Measurements from ENCODE around the gene RBM5.

Gene RBM5

DNA sequence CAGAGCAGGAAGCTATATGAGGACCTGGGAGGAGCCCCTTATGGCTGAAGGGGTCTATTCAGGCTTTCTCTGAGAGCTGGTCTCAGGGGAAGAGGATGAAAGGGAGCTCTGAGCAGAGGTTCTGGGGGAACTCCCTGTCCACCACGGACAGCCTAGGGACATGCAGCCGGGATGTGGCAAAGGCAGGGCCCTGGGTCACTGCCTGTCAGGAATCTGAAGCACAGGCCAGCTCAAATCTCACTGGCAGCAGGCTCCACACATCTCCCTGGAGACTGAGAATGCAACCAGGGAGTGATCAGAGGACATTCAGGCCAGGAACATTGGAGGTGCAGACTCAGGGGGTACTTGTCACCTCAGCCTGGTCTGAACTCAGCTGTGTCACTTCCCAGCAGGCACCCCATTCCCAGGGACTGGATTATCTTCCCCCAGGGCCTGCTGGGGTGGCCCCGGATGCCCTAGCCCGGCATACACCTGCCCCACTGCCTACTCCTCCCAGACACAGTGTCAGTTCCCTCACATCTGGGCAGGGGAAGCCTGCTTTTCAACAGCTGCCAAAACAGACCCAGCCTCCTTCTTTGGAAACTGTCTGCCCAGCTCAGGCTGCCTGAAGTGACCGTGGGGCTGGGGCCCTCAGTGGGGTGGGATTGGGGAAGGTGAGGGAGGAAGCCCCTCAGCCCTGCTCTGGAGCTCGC lies 48.1 kb downstream of the RBM5 start:
- FAIRE-seq (no peak), DNase-seq (ENCODE audit: insufficient read length, low spot score) (no peak)
- TF ChIP-seq POU2F2 (IDR thresholded peaks at IDR 0.05; ENCODE audit: low read depth, low read length) = no peak
- no peak for TF ChIP-seq TAF1 (IDR thresholded peaks at IDR 0.05; ENCODE audit: low read depth, low read length)
- TF ChIP-seq POLR2AphosphoS5 (IDR thresholded peaks at IDR 0.05; ENCODE audit: low read depth, low read length) = no peak
- no peak for TF ChIP-seq SPI1 (IDR thresholded peaks at IDR 0.05; ENCODE audit: low read depth, low read length)
- TF ChIP-seq POLR2A (IDR thresholded peaks at IDR 0.05; ENCODE audit: low read depth, low read length) = no peak

DNA sequence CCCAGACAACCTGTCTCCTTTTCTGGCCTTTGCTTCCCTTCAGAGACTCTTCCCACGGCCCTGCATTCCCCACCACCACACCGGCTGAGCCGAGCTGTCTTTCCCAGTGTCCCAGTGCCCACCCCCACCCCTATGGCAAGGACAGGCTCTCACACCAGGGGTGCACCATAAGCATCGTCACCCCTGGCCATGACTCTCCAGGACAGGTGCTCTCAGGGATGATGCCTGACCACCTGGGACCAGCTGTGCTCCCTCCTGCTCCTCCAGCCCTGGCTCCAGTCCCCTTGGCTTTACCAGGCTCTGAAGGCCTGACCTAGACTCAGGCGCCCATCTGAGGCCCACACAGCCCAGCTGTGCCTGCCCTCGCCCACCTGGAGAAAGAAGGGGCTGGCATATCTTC lies 48.8 kb downstream of the RBM5 start:
- no peak for DNase-seq (ENCODE audit: insufficient read length, low spot score)
- FAIRE-seq = no peak
- no peak for TF ChIP-seq POLR2A (IDR thresholded peaks at IDR 0.05; ENCODE audit: low read depth, low read length)
- no peak for TF ChIP-seq TAF1 (IDR thresholded peaks at IDR 0.05; ENCODE audit: low read depth, low read length)
- no peak for TF ChIP-seq POLR2AphosphoS5 (IDR thresholded peaks at IDR 0.05; ENCODE audit: low read depth, low read length)
- no peak for TF ChIP-seq POU2F2 (IDR thresholded peaks at IDR 0.05; ENCODE audit: low read depth, low read length)

DNA sequence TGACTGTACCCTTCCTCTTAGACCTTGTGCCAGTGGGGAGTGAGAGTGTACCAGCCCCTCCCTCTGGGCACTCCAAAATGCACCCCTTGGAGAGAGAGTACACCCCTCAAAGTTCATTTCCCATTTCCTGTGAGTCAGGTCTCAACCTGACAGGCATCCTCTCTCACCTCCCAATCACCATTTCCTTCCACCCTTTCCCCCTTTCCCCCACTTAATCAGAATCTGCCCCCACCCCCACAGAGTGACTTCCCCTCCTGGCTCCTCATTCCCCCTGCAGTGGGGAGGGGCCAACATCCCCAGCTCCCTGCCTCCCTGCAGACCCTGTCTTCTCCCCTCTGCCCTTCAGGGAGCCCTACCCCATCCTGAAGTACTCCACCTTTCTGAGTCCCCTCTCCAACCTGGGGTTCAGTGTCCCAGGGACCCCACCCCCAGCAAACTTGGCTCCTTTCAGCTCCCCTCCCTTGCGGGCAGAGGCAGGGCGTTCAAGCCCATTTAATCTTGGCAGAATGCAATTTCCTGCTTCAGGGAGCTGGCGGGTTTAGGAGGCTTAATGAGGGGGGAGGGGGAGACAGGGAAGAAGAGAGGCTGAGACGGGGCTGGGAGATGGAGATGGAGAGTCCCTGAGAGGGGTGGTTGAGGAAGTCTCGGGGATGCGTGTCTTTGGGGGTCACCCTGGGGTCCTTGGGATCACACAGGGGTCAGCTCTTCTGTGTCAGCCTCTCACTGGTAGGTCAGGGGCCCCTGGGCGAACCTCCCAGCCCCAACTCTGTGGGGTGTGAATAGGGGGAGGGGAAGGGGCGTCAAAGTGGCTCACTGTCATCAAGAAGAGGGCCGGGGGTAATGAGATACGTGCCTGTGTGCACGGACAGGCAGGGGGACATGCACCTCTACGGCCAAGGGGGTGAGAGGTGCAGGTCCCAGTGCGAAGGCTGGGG lies 49.8 kb downstream of the RBM5 start:
- FAIRE-seq (no peak), DNase-seq (ENCODE audit: insufficient read length, low spot score) (no peak)
- TF ChIP-seq POLR2AphosphoS5 (IDR thresholded peaks at IDR 0.05; ENCODE audit: low read depth, low read length) = no peak
- no peak for TF ChIP-seq TAF1 (IDR thresholded peaks at IDR 0.05; ENCODE audit: low read depth, low read length)
- TF ChIP-seq SPI1 (IDR thresholded peaks at IDR 0.05; ENCODE audit: low read depth, low read length) = no peak
- TF ChIP-seq POU2F2 (IDR thresholded peaks at IDR 0.05; ENCODE audit: low read depth, low read length) = no peak
- TF ChIP-seq POLR2A (IDR thresholded peaks at IDR 0.05; ENCODE audit: low read depth, low read length) = no peak
- TF ChIP-seq PAX5 (IDR thresholded peaks at IDR 0.05; ENCODE audit: insufficient read depth, low read length, severe bottlenecking) = no peak

DNA sequence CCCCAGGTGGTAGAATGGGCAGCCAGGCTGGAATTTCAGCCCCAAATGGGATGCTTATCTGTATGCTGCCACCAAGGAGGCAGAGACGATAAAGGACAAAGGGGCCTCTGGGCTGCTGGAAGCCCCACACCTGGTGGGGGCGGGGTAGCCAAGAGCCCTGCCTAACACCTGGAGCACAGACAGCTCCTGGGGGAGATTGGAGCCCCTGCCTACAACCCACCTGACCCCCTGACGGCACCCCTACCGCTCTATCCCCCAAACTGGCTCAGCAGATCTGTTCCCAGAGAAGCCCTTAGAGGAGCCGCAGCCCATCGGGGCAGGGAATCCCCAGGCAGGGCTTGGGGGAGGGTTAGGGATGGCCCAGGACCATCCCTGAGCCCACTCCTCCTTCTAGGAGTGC lies 50.6 kb downstream of the RBM5 start:
- FAIRE-seq (no peak), DNase-seq (ENCODE audit: insufficient read length, low spot score) (no peak)
- TF ChIP-seq PAX5 (IDR thresholded peaks at IDR 0.05; ENCODE audit: insufficient read depth, low read length, severe bottlenecking) (no peak), POLR2A (IDR thresholded peaks at IDR 0.05; ENCODE audit: low read depth, low read length) (no peak), POLR2AphosphoS5 (IDR thresholded peaks at IDR 0.05; ENCODE audit: low read depth, low read length) (no peak), SPI1 (IDR thresholded peaks at IDR 0.05; ENCODE audit: low read depth, low read length) (no peak), POU2F2 (IDR thresholded peaks at IDR 0.05; ENCODE audit: low read depth, low read length) (no peak), TAF1 (IDR thresholded peaks at IDR 0.05; ENCODE audit: low read depth, low read length) (no peak)

DNA sequence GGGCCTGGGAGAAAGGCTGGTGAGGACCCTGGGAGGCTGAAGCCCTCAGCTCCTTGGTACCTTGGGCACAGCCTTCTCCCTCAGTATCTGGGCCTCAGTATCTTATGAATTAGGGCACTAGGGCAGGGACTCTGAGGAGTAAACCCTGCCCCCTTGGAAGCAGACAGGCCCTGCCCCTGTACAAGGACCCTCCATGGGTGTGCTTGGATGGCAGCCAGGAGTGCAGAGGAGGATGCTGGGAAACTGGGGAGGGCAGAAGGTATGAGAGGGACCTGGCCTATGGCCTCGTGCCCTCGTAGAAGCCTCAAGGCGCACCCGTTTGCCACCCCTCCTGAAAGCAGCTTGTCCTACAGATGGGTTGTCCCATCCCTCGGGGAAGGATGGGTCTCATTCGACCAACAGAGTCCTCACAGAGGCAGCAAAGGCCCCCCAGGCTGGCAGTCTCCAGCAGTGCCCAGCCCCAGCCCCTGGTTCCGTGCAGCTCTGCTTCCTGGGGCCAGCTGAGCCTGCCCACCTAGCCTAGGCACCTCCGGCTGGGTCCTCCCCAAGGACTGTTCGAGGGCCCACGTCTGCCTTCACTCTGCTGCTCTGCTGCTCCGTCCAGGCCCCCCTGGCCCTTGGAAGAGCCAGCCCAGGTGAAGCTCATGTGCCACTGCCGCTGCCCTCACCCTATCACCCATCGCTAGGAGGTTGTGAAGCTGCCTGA lies 51.2 kb downstream of the RBM5 start:
- FAIRE-seq = no peak
- TF ChIP-seq POU2F2 (IDR thresholded peaks at IDR 0.05; ENCODE audit: low read depth, low read length) = no peak
- no peak for TF ChIP-seq SPI1 (IDR thresholded peaks at IDR 0.05; ENCODE audit: low read depth, low read length)
- DNase-seq (ENCODE audit: insufficient read length, low spot score) = no peak

DNA sequence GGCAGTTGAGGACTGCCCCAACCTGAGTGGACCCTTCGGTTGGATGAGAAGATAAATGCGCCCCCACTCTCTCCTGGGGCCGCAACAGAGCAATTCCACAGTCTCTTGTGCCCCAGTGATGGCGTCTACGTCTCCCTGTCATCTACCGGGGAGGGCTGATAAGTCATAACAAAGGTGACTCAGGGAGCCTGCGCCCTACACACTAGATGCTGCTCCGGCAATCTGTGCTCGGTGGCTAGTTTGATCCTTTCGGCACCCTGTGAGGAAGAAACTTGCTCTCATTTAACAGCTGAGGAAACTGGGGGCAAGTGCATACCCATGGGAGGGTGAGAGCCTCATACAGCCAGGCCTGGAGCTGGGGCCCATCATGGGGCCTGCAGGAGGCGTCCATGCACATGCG lies 52.3 kb downstream of the RBM5 start:
- TF ChIP-seq PAX5 (IDR thresholded peaks at IDR 0.05; ENCODE audit: insufficient read depth, low read length, severe bottlenecking) = no peak
- no peak for TF ChIP-seq POU2F2 (IDR thresholded peaks at IDR 0.05; ENCODE audit: low read depth, low read length)
- TF ChIP-seq POLR2A (IDR thresholded peaks at IDR 0.05; ENCODE audit: low read depth, low read length) = no peak
- no peak for TF ChIP-seq POLR2AphosphoS5 (IDR thresholded peaks at IDR 0.05; ENCODE audit: low read depth, low read length)
- no peak for TF ChIP-seq TAF1 (IDR thresholded peaks at IDR 0.05; ENCODE audit: low read depth, low read length)
- TF ChIP-seq SPI1 (IDR thresholded peaks at IDR 0.05; ENCODE audit: low read depth, low read length) = no peak
- no peak for DNase-seq (ENCODE audit: insufficient read length, low spot score)
- no peak for FAIRE-seq

DNA sequence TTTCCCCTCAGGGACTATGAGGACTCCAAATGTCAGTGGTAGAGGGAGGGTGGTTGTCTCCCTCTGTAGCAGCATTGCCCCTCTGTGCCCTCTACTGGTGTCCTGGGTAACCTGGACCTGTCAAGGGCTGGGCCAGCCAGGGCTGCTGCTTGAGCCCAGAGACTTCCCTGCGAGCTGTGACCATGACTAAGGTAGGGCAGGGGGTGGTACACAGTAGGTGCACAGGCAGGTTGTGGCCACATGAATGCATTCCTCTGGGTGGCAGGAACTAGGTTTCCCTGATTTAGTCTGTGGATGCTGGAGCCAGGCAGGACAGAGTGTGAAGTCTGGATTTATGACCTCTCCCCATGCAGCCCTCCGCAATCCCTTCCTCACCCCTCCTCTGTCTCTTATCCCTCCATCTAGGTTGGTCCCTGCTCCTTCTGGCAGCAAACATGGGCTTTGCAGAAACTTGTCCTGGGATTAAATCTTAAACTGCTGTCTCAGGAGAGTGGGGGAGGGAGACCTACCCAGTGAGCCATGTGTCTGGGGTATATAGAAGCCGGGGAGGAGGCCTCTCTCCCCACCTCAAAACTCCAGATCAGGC lies 57.7 kb downstream of the RBM5 start:
- TF ChIP-seq SPI1 (IDR thresholded peaks at IDR 0.05; ENCODE audit: low read depth, low read length) = no peak
- TF ChIP-seq POLR2AphosphoS5 (IDR thresholded peaks at IDR 0.05; ENCODE audit: low read depth, low read length) = no peak
- TF ChIP-seq PAX5 (IDR thresholded peaks at IDR 0.05; ENCODE audit: insufficient read depth, low read length, severe bottlenecking) = no peak
- TF ChIP-seq TAF1 (IDR thresholded peaks at IDR 0.05; ENCODE audit: low read depth, low read length) = no peak
- TF ChIP-seq POU2F2 (IDR thresholded peaks at IDR 0.05; ENCODE audit: low read depth, low read length) = no peak
- TF ChIP-seq POLR2A (IDR thresholded peaks at IDR 0.05; ENCODE audit: low read depth, low read length) = no peak
- FAIRE-seq = no peak
- DNase-seq (ENCODE audit: insufficient read length, low spot score) = no peak

DNA sequence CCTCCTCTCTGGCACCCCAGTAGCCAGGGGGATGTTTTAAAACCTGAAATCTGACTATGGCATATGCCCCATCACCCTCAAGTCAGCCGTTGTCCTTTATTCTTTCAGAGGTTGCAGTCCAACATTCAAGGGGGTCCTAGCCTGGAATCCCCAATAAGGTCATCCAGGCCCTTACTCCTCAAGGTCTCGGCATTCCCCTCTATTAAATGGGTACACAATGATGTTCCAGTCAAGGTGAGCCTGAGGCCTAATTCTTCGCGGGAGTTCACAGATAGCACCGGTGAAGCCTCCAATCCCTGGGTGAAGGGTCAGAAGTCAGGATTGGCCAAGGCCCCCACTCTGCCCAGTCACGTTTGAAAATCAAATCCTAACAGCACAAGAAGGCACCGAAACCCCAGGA lies 58.3 kb downstream of the RBM5 start:
- TF ChIP-seq SPI1 (IDR thresholded peaks at IDR 0.05; ENCODE audit: low read depth, low read length) (no peak), POLR2A (IDR thresholded peaks at IDR 0.05; ENCODE audit: low read depth, low read length) (no peak), TAF1 (IDR thresholded peaks at IDR 0.05; ENCODE audit: low read depth, low read length) (no peak), POLR2AphosphoS5 (IDR thresholded peaks at IDR 0.05; ENCODE audit: low read depth, low read length) (no peak), POU2F2 (IDR thresholded peaks at IDR 0.05; ENCODE audit: low read depth, low read length) (no peak), PAX5 (IDR thresholded peaks at IDR 0.05; ENCODE audit: insufficient read depth, low read length, severe bottlenecking) (no peak)
- FAIRE-seq = no peak
- DNase-seq (ENCODE audit: insufficient read length, low spot score) = no peak

DNA sequence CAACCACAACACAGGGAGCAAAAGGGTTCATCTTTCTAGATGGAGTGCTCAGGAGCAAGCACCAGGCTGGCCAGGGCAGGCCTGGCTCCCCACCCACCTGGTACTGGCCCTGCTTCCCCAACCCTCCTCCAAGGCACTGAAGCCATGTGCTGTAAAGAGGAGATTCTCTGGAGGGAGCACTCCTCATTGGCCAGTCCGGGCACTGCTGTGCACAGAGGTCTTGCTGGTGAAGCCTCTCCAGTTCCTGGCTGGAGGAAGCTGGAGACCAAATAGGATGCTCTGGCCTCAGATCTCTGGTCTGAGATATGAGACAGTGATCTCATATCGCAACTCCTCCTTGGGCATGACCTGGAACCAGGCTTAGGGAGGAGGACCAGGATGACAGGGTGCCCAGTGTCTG lies 58.7 kb downstream of the RBM5 start:
- TF ChIP-seq POLR2A (IDR thresholded peaks at IDR 0.05; ENCODE audit: low read depth, low read length) (no peak), POLR2AphosphoS5 (IDR thresholded peaks at IDR 0.05; ENCODE audit: low read depth, low read length) (no peak), TAF1 (IDR thresholded peaks at IDR 0.05; ENCODE audit: low read depth, low read length) (no peak), POU2F2 (IDR thresholded peaks at IDR 0.05; ENCODE audit: low read depth, low read length) (no peak), PAX5 (IDR thresholded peaks at IDR 0.05; ENCODE audit: insufficient read depth, low read length, severe bottlenecking) (no peak), SPI1 (IDR thresholded peaks at IDR 0.05; ENCODE audit: low read depth, low read length) (no peak)
- FAIRE-seq = no peak
- DNase-seq (ENCODE audit: insufficient read length, low spot score) = no peak

All from GM12891 (cell line).